Panc1 (cell line): ENCODE results near the gene SLC29A1.
A peak's percentile ranks its signal among the peaks of the same experiment; 100 is the strongest.

Source experiments
- POLR2AphosphoS5 ChIP-seq: IDR thresholded peaks from 2 replicates; pipeline ENCODE4 v1.6.1; 2012; ENCODE audit warnings: mild to moderate bottlenecking, low read depth, low read length, moderate library complexity
- TF ChIP-seq, protein P1 (sequence below): fragments of 450-650 bp; IDR thresholded peaks from 2 replicates; pipeline ENCODE4 v1.5.1; 2017; ENCODE audit warnings: mild to moderate bottlenecking
- TF ChIP-seq, protein P2 (sequence below), 2 experiments: IDR thresholded peaks; 2 replicates each; pipeline ENCODE4 v1.6.1; 2011 to 2012; ENCODE audit warnings: low read depth in 2 of 2, control low read depth in 1 of 2, low read length in 1 of 2, mild to moderate bottlenecking in 1 of 2, moderate library complexity in 1 of 2; ENCODE audit not compliant: insufficient read depth in 1 of 2

DNA sequence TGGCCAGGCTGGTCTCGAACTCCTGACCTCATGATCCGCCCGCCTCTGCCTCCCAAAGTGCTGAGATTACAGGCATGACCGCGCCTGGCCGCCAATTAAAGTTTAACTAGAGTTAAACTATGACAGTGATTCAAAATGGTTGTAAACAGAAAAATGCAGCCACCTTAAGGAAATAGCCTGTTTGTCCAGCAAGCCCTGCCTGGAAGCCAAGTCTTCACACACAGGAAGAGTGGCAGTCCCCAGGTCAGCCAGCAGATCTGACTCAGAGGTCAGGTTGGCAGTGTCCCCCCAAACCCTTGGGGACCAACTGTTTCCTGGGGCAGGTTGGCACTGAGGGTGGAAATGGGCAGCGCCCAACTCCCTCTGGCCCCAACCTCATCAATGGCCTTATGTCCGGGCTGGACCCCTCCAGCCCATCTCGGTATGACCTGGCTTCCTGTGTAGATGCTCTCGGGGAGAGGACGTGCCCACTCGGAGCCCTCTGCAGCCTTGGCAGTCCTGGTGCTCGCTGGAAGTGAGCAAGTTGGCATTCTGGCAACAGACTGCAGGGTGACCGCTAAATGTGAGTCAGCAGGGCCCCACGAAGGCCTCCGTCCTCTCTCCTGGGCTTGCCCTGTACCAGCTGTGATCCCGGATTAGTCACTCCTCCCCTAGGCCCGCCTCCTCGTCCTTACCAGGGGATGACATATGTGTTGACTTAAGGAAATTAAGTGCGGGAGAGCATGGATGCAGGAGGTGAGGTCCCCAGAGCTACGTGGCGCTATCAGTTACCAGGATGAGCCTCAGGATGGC, 13.8 kb downstream of the SLC29A1 start:
- peak; percentile 82 for TF ChIP-seq POLR2AphosphoS5
- TF ChIP-seq, protein P1, sequence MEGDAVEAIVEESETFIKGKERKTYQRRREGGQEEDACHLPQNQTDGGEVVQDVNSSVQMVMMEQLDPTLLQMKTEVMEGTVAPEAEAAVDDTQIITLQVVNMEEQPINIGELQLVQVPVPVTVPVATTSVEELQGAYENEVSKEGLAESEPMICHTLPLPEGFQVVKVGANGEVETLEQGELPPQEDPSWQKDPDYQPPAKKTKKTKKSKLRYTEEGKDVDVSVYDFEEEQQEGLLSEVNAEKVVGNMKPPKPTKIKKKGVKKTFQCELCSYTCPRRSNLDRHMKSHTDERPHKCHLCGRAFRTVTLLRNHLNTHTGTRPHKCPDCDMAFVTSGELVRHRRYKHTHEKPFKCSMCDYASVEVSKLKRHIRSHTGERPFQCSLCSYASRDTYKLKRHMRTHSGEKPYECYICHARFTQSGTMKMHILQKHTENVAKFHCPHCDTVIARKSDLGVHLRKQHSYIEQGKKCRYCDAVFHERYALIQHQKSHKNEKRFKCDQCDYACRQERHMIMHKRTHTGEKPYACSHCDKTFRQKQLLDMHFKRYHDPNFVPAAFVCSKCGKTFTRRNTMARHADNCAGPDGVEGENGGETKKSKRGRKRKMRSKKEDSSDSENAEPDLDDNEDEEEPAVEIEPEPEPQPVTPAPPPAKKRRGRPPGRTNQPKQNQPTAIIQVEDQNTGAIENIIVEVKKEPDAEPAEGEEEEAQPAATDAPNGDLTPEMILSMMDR, result no peak
- TF ChIP-seq, protein P2, sequence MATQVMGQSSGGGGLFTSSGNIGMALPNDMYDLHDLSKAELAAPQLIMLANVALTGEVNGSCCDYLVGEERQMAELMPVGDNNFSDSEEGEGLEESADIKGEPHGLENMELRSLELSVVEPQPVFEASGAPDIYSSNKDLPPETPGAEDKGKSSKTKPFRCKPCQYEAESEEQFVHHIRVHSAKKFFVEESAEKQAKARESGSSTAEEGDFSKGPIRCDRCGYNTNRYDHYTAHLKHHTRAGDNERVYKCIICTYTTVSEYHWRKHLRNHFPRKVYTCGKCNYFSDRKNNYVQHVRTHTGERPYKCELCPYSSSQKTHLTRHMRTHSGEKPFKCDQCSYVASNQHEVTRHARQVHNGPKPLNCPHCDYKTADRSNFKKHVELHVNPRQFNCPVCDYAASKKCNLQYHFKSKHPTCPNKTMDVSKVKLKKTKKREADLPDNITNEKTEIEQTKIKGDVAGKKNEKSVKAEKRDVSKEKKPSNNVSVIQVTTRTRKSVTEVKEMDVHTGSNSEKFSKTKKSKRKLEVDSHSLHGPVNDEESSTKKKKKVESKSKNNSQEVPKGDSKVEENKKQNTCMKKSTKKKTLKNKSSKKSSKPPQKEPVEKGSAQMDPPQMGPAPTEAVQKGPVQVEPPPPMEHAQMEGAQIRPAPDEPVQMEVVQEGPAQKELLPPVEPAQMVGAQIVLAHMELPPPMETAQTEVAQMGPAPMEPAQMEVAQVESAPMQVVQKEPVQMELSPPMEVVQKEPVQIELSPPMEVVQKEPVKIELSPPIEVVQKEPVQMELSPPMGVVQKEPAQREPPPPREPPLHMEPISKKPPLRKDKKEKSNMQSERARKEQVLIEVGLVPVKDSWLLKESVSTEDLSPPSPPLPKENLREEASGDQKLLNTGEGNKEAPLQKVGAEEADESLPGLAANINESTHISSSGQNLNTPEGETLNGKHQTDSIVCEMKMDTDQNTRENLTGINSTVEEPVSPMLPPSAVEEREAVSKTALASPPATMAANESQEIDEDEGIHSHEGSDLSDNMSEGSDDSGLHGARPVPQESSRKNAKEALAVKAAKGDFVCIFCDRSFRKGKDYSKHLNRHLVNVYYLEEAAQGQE (IDR thresholded peaks at IDR 0.05; ENCODE audit: insufficient read depth in 1 of 2, low read depth in 2 of 2, low read length in 1 of 2), result no peak
